ENCODE measurements around the gene CYP4B1.

Gene CYP4B1

GRCh38 chr1:46807046-46807972 lies 8.5 kb downstream of the CYP4B1 start:
- no peak for DNase-seq (ENCODE audit: insufficient read length)
- FAIRE-seq: no peak
- TF ChIP-seq POLR2AphosphoS5 (IDR thresholded peaks at IDR 0.05; ENCODE audit: low read depth, low read length) (no peak), TAF1 (IDR thresholded peaks at IDR 0.05; ENCODE audit: borderline replicate concordance, low read depth, low read length) (no peak), POLR2A (IDR thresholded peaks at IDR 0.05; ENCODE audit: low read depth, low read length) (no peak)

GRCh38 chr1:46809071-46809470 lies 10.2 kb downstream of the CYP4B1 start:
- FAIRE-seq: no peak

GRCh38 chr1:46809904-46810303 lies 11.1 kb downstream of the CYP4B1 start:
- FAIRE-seq (no peak), DNase-seq (ENCODE audit: insufficient read length) (no peak)
- TF ChIP-seq POLR2A (IDR thresholded peaks at IDR 0.05; ENCODE audit: low read depth, low read length): no peak
- TF ChIP-seq TAF1 (IDR thresholded peaks at IDR 0.05; ENCODE audit: borderline replicate concordance, low read depth, low read length): no peak
- TF ChIP-seq POLR2AphosphoS5 (IDR thresholded peaks at IDR 0.05; ENCODE audit: low read depth, low read length): no peak

More at GRCh38 chr1:46809071-46809470, 10.2 kb downstream of the CYP4B1 start:
- TF ChIP-seq POLR2A (IDR thresholded peaks at IDR 0.05; ENCODE audit: low read depth, low read length): no peak
- TF ChIP-seq POLR2AphosphoS5 (IDR thresholded peaks at IDR 0.05; ENCODE audit: low read depth, low read length): no peak
- TF ChIP-seq TAF1 (IDR thresholded peaks at IDR 0.05; ENCODE audit: borderline replicate concordance, low read depth, low read length): no peak
- DNase-seq (ENCODE audit: insufficient read length): no peak

GRCh38 chr1:46810596-46810995 lies 11.8 kb downstream of the CYP4B1 start:
- TF ChIP-seq TAF1 (IDR thresholded peaks at IDR 0.05; ENCODE audit: borderline replicate concordance, low read depth, low read length) (no peak), POLR2A (IDR thresholded peaks at IDR 0.05; ENCODE audit: low read depth, low read length) (no peak), POLR2AphosphoS5 (IDR thresholded peaks at IDR 0.05; ENCODE audit: low read depth, low read length) (no peak)
- DNase-seq (ENCODE audit: insufficient read length) (no peak), FAIRE-seq (no peak)

GRCh38 chr1:46811053-46811452 lies 12.2 kb downstream of the CYP4B1 start:
- no peak for FAIRE-seq
- DNase-seq (ENCODE audit: insufficient read length): no peak
- TF ChIP-seq TAF1 (IDR thresholded peaks at IDR 0.05; ENCODE audit: borderline replicate concordance, low read depth, low read length) (no peak), POLR2A (IDR thresholded peaks at IDR 0.05; ENCODE audit: low read depth, low read length) (no peak)

GRCh38 chr1:46812065-46812963 lies 13.5 kb downstream of the CYP4B1 start:
- no peak for FAIRE-seq
- no peak for DNase-seq (ENCODE audit: insufficient read length)
- TF ChIP-seq POLR2A (IDR thresholded peaks at IDR 0.05; ENCODE audit: low read depth, low read length) (no peak), POLR2AphosphoS5 (IDR thresholded peaks at IDR 0.05; ENCODE audit: low read depth, low read length) (no peak), TAF1 (IDR thresholded peaks at IDR 0.05; ENCODE audit: borderline replicate concordance, low read depth, low read length) (no peak)

- no peak for DNase-seq (ENCODE audit: insufficient read length)
- no peak for FAIRE-seq
- TF ChIP-seq TAF1 (IDR thresholded peaks at IDR 0.05; ENCODE audit: borderline replicate concordance, low read depth, low read length) (no peak), POLR2A (IDR thresholded peaks at IDR 0.05; ENCODE audit: low read depth, low read length) (no peak), POLR2AphosphoS5 (IDR thresholded peaks at IDR 0.05; ENCODE audit: low read depth, low read length) (no peak)
Observed at GRCh38 chr1:46812996-46813857, 14.4 kb downstream of the CYP4B1 start.

- FAIRE-seq: no peak
- DNase-seq (ENCODE audit: insufficient read length): no peak
- TF ChIP-seq POLR2AphosphoS5 (IDR thresholded peaks at IDR 0.05; ENCODE audit: low read depth, low read length) (no peak), TAF1 (IDR thresholded peaks at IDR 0.05; ENCODE audit: borderline replicate concordance, low read depth, low read length) (no peak), POLR2A (IDR thresholded peaks at IDR 0.05; ENCODE audit: low read depth, low read length) (no peak)
Observed at GRCh38 chr1:46813858-46814396, 15.1 kb downstream of the CYP4B1 start.

GRCh38 chr1:46815133-46815532 lies 16.3 kb downstream of the CYP4B1 start:
- TF ChIP-seq TAF1 (IDR thresholded peaks at IDR 0.05; ENCODE audit: borderline replicate concordance, low read depth, low read length) (no peak), POLR2A (IDR thresholded peaks at IDR 0.05; ENCODE audit: low read depth, low read length) (no peak), POLR2AphosphoS5 (IDR thresholded peaks at IDR 0.05; ENCODE audit: low read depth, low read length) (no peak)
- DNase-seq (ENCODE audit: insufficient read length) (no peak), FAIRE-seq (no peak)

- FAIRE-seq (no peak), DNase-seq (ENCODE audit: insufficient read length) (no peak)
- TF ChIP-seq POLR2AphosphoS5 (IDR thresholded peaks at IDR 0.05; ENCODE audit: low read depth, low read length): no peak
- no peak for TF ChIP-seq POLR2A (IDR thresholded peaks at IDR 0.05; ENCODE audit: low read depth, low read length)
- TF ChIP-seq TAF1 (IDR thresholded peaks at IDR 0.05; ENCODE audit: borderline replicate concordance, low read depth, low read length): no peak
Observed at GRCh38 chr1:46816930-46817329, 18.1 kb downstream of the CYP4B1 start.

All from GM12892 (cell line).